AG09309 (cell line): ENCODE data around the gene GK.
"Not testable (repeated sequence)": the region's sequence is repeated elsewhere in the genome, so short reads cannot be mapped to it uniquely, and the experiment has no call there.

Source experiments
- DNase-seq: peaks from one replicate; pipeline ENCODE4 v3.0.0-alpha.2; 2010; ENCODE audit warnings: low read depth
- H3K4me3 ChIP-seq: 2 replicates; pipeline ENCODE4 v1.5.1; 2011; ENCODE audit warnings: mild to moderate bottlenecking, low read depth, low read length, moderate library complexity; ENCODE audit not compliant: control insufficient read depth
- TF ChIP-seq, protein P1 (sequence below): IDR thresholded peaks from 2 replicates; pipeline ENCODE4 v1.5.1; 2011; ENCODE audit warnings: mild to moderate bottlenecking, low read depth, low read length, inconsistent platforms; ENCODE audit not compliant: insufficient read depth, control insufficient read depth; ENCODE audit errors: missing control alignments

Gene GK

DNA sequence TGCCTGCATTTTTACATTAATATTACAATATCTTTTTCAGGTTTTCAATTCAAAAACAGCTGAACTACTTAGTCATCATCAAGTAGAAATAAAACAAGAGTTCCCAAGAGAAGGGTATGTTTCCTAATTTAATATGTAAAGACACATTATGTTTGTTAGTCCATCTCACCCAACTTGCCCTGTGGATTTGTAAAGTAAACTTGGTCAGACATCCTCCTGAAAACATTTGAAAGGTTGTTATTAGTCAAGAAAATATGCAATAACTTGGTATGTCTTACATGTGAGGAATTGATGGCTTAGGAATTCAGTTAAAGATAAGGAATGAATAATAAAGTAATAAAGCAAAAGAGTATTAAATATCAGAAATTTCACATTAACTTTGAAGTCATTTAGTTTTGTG, 12.2 kb downstream of the GK start:
- TF ChIP-seq, protein P1, sequence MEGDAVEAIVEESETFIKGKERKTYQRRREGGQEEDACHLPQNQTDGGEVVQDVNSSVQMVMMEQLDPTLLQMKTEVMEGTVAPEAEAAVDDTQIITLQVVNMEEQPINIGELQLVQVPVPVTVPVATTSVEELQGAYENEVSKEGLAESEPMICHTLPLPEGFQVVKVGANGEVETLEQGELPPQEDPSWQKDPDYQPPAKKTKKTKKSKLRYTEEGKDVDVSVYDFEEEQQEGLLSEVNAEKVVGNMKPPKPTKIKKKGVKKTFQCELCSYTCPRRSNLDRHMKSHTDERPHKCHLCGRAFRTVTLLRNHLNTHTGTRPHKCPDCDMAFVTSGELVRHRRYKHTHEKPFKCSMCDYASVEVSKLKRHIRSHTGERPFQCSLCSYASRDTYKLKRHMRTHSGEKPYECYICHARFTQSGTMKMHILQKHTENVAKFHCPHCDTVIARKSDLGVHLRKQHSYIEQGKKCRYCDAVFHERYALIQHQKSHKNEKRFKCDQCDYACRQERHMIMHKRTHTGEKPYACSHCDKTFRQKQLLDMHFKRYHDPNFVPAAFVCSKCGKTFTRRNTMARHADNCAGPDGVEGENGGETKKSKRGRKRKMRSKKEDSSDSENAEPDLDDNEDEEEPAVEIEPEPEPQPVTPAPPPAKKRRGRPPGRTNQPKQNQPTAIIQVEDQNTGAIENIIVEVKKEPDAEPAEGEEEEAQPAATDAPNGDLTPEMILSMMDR: no peak
- DNase-seq: no peak
- H3K4me3 ChIP-seq: no peak overlapping the region

DNA sequence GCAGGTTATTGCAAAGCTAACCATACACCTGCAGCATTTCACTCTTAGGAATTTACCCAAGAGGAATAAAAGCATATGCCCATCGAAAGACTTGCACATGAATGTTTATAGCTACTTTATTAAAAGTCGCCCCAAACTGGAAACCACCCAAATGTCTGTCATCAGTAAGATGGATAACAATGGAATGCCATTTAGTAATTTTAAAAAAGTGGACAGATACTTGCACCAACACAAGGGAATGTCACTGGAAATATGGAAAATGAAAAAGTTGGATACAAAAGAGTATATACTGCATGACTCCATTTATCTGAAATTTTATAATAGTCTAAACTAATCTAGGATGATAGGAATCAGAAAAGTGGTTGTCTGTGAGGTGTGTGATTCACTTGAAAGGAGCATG, 12.9 kb downstream of the GK start:
- no peak for DNase-seq
- no peak overlapping the region for H3K4me3 ChIP-seq
- TF ChIP-seq, protein P1: no peak

DNA sequence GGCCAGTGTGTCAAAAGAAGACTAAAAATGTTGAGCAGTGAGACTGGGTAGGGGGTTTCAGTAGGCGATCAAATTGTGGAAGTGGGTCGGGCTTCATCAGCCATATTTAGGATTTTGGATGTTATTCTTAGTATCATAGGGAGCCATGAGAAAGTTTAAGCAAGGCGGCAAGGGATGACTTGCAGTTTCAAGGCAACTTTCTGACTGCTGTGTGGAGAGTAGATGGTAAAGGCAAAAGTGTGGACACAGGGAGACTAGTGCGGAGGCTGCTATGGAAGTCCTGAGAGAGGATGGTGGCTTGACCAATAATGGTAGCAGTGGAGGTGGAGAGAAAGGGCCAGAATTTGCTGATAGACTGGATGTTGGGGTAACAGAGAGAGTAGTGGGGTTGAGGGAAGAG, 15.4 kb downstream of the GK start:
- H3K4me3 ChIP-seq: no peak overlapping the region
- TF ChIP-seq, protein P1: no peak
- DNase-seq: no peak

DNA sequence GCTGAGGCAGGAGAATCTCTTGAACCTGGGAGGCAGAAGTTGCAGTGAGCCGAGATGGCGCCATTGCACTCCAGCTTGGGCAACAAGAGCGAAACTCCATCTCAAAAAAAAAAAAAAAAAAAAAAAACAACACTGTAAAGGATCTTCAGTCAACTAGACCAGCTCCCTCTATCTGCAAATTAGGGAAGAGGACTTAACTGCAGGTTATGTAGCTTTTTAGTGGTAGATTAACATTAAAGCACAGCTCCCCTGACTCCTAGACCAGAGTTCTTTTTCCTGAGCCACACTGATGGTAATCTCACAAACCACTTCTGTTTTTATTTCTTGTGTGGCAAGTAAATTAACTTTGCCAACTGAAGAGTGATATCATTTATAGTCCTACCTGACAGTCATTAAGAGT, 18.0 kb downstream of the GK start:
- not testable (repeated sequence) for DNase-seq, H3K4me3 ChIP-seq

DNA sequence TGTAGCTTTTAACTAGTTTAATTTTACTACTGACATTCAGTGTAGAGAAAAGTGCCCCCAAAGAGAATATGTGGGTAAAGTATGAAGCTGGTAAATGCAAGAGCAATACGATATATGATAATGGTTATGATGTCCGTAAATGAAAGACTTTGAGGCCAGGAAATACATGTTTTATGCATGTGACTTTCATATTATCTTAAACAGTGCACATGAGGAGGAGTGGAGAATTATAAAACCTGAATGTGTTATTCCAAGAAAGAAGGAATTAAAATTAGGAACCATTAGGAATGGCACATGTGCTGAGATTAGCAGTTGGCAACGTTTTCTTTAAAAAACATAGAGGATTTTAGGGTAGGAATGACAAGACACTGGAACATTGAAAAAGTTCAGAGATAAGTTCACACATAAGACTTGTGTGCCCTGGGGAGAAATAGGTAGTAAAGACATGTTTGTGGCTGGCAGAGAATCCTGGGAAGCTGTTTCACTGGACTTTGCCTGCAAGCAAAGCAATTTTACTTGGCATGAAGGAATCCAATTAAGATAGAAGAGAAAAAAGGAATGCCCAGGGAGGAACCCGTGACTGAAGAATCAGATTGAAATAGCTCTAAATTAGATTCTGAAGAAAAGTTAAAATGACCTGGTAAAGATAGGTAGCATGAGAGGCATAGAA, 20.0 kb downstream of the GK start:
- no peak overlapping the region for H3K4me3 ChIP-seq
- TF ChIP-seq, protein P1: no peak
- DNase-seq: no peak

DNA sequence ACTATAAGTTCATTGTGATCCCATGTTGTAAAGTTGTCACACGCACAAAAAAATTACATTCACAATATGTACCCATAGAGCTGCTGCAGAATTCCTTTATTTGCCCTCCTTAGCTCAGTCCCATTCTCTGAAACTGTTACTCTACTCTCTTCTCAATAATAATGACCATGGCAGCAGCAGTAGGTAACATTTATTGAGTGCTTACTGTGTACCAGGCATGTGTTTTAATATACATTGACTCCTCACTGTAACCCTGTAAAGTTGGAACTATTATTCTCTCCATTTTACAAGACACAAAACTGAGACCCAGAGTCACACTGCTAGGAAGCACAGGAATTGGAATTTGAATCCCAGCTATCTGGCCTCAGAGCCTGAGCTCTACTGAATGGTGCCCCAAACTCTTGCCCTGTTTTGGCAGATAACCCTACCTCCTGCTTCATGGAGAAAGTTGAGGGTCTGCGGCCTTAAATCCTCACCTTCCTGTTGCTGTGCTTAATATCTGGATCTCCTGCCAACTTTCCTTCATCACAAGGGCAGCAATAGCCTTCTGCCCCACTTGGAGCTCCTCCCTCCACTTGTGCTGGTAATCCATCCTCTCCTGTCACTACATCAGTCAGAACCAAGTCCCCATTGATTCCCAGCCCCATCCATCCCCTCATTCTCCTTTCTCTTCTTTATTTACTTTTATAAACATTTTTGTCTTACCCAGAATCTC, 20.8 kb downstream of the GK start:
- H3K4me3 ChIP-seq: no peak overlapping the region
- no peak for DNase-seq
- TF ChIP-seq, protein P1: no peak

DNA sequence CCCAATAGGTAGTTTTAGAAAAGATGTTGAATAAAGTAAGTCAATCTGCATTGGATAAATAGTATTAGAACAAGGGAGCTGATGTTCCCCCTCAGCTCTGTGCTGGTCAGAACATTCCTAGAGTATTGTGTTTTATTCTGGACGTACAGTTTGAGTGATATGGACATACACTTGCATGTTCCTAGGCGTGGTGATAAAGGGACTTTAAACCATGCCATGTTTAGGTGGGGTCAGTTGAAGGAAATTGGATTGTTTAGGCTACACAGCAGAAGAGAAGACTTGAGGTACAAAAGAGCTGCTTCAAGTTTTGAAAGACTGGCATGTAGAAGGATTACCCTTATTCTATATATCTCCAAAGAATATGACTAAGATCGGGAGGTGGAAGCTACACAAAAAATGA, 21.6 kb downstream of the GK start:
- TF ChIP-seq, protein P1: no peak
- no peak overlapping the region for H3K4me3 ChIP-seq
- DNase-seq: no peak
